ENCODE data around the gene SPATS2.
"Not testable (repeated sequence)": the region's sequence is repeated elsewhere in the genome, so short reads cannot be mapped to it uniquely, and the experiment has no call there.

Gene SPATS2

GRCh38 chr12:49332441-49332861 lies 34.8 kb upstream of the SPATS2 start:
- H3K9me2 ChIP-seq (replicated peaks; ENCODE audit: insufficient read depth, low read length) = no peaks in the 10 kb centered on the region
- no peaks in the 10 kb centered on the region for H3K79me2 ChIP-seq (ENCODE audit: insufficient read depth, low read length)
- H3K9me3 ChIP-seq (ENCODE audit: insufficient read depth, low read length) = no peaks in the 10 kb centered on the region
- H2AFZ ChIP-seq (ENCODE audit: low read depth, low read length, severe bottlenecking) = no peak overlapping the region
- H3K27me3 ChIP-seq (ENCODE audit: low read length) = no peaks in the 10 kb centered on the region
- H3K27ac ChIP-seq (ENCODE audit: low read depth, low read length) = no peak overlapping the region
- no peak for TF ChIP-seq CTCF (IDR thresholded peaks at IDR 0.05; ENCODE audit: insufficient read depth, low read length, poor library complexity, severe bottlenecking)
- TF ChIP-seq EZH2phosphoT487 (conservative IDR thresholded peaks at IDR 0.05; ENCODE audit: low read length) = no peak
- H3K36me3 ChIP-seq (ENCODE audit: low read length) = no peaks in the 10 kb centered on the region; the same call in none of the 2 replicates
- no peak overlapping the region for H3K4me2 ChIP-seq (ENCODE audit: low read depth, low read length, poor library complexity, severe bottlenecking)
- H3K9ac ChIP-seq (ENCODE audit: low read length) = no peak overlapping the region
- H3K4me3 ChIP-seq (ENCODE audit: insufficient read depth, low read length, poor library complexity, severe bottlenecking) = no peak overlapping the region
- no peaks in the 10 kb centered on the region for H4K20me1 ChIP-seq (ENCODE audit: low read depth, low read length)
- H3F3A ChIP-seq (ENCODE audit: insufficient read depth) = no peaks in the 10 kb centered on the region

- no peak for TF ChIP-seq EZH2phosphoT487 (conservative IDR thresholded peaks at IDR 0.05; ENCODE audit: low read length)
- no peak for TF ChIP-seq CTCF (IDR thresholded peaks at IDR 0.05; ENCODE audit: insufficient read depth, low read length, poor library complexity, severe bottlenecking)
- Histone ChIP-seq H3K27me3 (ENCODE audit: low read length) (no peaks in the 10 kb centered on the region), H3K9ac (ENCODE audit: low read length) (no peak overlapping the region), H3K9me3 (ENCODE audit: insufficient read depth, low read length) (no peaks in the 10 kb centered on the region), H3K36me3 (ENCODE audit: low read length) (no peaks in the 10 kb centered on the region; the same call in 1 of the 2 replicates), H3K4me3 (ENCODE audit: insufficient read depth, low read length, poor library complexity, severe bottlenecking) (no peak overlapping the region), H4K20me1 (ENCODE audit: low read depth, low read length) (no peaks in the 10 kb centered on the region), H3K27ac (ENCODE audit: low read depth, low read length) (no peak overlapping the region), H3K79me2 (ENCODE audit: insufficient read depth, low read length) (no peaks in the 10 kb centered on the region), H3K9me2 (replicated peaks; ENCODE audit: insufficient read depth, low read length) (no peaks in the 10 kb centered on the region), H2AFZ (ENCODE audit: low read depth, low read length, severe bottlenecking) (no peak overlapping the region), H3F3A (ENCODE audit: insufficient read depth) (no peaks in the 10 kb centered on the region), H3K4me2 (ENCODE audit: low read depth, low read length, poor library complexity, severe bottlenecking) (no peak overlapping the region)
Observed at GRCh38 chr12:49332891-49333371, 34.3 kb upstream of the SPATS2 start.

GRCh38 chr12:49333778-49334177 lies 33.5 kb upstream of the SPATS2 start:
- H3F3A ChIP-seq (ENCODE audit: insufficient read depth); H3K36me3 ChIP-seq (ENCODE audit: low read length); H3K9me3 ChIP-seq (ENCODE audit: insufficient read depth, low read length); H3K27me3 ChIP-seq (ENCODE audit: low read length); H3K27ac ChIP-seq (ENCODE audit: low read depth, low read length); H3K79me2 ChIP-seq (ENCODE audit: insufficient read depth, low read length); H3K4me3 ChIP-seq (ENCODE audit: insufficient read depth, low read length, poor library complexity, severe bottlenecking); H3K4me2 ChIP-seq (ENCODE audit: low read depth, low read length, poor library complexity, severe bottlenecking); H3K9ac ChIP-seq (ENCODE audit: low read length); H3K9me2 ChIP-seq (replicated peaks; ENCODE audit: insufficient read depth, low read length); H4K20me1 ChIP-seq (ENCODE audit: low read depth, low read length); H2AFZ ChIP-seq (ENCODE audit: low read depth, low read length, severe bottlenecking): not testable (repeated sequence)

- TF ChIP-seq CTCF (IDR thresholded peaks at IDR 0.05; ENCODE audit: insufficient read depth, low read length, poor library complexity, severe bottlenecking) (no peak), EZH2phosphoT487 (conservative IDR thresholded peaks at IDR 0.05; ENCODE audit: low read length) (no peak)
- Histone ChIP-seq H3K4me2 (ENCODE audit: low read depth, low read length, poor library complexity, severe bottlenecking) (no peak overlapping the region), H3K27ac (ENCODE audit: low read depth, low read length) (no peak overlapping the region), H3K9me3 (ENCODE audit: insufficient read depth, low read length) (no peaks in the 10 kb centered on the region), H3K79me2 (ENCODE audit: insufficient read depth, low read length) (no peaks in the 10 kb centered on the region), H3K36me3 (ENCODE audit: low read length) (no peaks in the 10 kb centered on the region; the same call in 1 of the 2 replicates), H3K9me2 (replicated peaks; ENCODE audit: insufficient read depth, low read length) (no peaks in the 10 kb centered on the region), H3K27me3 (ENCODE audit: low read length) (no peaks in the 10 kb centered on the region), H4K20me1 (ENCODE audit: low read depth, low read length) (no peaks in the 10 kb centered on the region), H3F3A (ENCODE audit: insufficient read depth) (no peaks in the 10 kb centered on the region), H3K4me3 (ENCODE audit: insufficient read depth, low read length, poor library complexity, severe bottlenecking) (no peak overlapping the region), H2AFZ (ENCODE audit: low read depth, low read length, severe bottlenecking) (no peak overlapping the region), H3K9ac (ENCODE audit: low read length) (no peak overlapping the region)
Observed at GRCh38 chr12:49334226-49334625, 33.0 kb upstream of the SPATS2 start.

Measured in SU-DHL-6 (cell line).